ENCODE results near the gene P2RX7. TPM values are rescaled to one million over a fixed set of nuclear protein-coding genes. Genes with fewer than 3 reads are reported as not detected.

Gene P2RX7
- total RNA-seq, 1 experiment from 2014 or later: 0.23 TPM

DNA sequence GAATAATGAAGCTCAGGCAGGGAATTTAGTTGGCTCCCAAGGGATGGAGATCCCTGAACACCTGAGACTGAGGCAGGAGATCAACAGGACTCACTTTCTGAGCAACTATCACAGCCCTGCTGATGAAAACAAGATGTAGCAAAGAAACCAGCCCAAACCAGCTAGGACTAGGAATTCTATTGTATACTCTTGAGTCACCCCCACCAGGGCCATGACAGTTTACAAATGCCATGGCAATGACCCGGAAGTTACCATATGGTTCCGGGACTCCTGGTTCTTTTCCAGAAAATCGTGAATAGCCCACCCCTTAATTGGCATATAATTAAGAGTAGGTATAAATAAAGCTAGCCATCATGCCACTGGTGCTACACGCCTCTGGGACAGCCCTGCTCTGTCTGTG is 47.6 kb upstream of the P2RX7 start:
- no peaks in the 10 kb centered on the region for H3K9me3 ChIP-seq (ENCODE audit: control insufficient read depth, insufficient read depth, low read depth, low read length)
- in situ Hi-C loops (cut with HindIII; ENCODE audit: low pct_unique_long_range_greater_than_20kb, low sequenced_read_pairs) (no loop called here), intact Hi-C loops (cut with micrococcal nuclease; ENCODE audit: unreplicated experiment) (no loop called here)
- no peak overlapping the region for H3K27ac ChIP-seq (ENCODE audit: low read length)
- no peaks in the 10 kb centered on the region for H3K4me1 ChIP-seq (ENCODE audit: control insufficient read depth, insufficient read depth, low read length)
- no peaks in the 10 kb centered on the region for H3K27me3 ChIP-seq (ENCODE audit: control insufficient read depth, insufficient read depth, low read length)
- ChIA-PET CTCF (no interaction called here), POLR2A (interaction anchor here (0.6 kb wide), 1 partner anchor 656 kb away, joined by 6 read pairs; no protein-coding TSS in a partner anchor)
- DNase-seq (ENCODE audit: low read depth, low spot score) (no peak), ATAC-seq (no peak)
- no TSS peak for BruUV-seq (replicated peaks)
- no peak overlapping the region for H3K4me3 ChIP-seq (ENCODE audit: low read depth in 2 of 2, low read length in 2 of 2)
- H3K36me3 ChIP-seq (ENCODE audit: control insufficient read depth, insufficient read depth, low read length): no peaks in the 10 kb centered on the region
- TF ChIP-seq, protein P1, sequence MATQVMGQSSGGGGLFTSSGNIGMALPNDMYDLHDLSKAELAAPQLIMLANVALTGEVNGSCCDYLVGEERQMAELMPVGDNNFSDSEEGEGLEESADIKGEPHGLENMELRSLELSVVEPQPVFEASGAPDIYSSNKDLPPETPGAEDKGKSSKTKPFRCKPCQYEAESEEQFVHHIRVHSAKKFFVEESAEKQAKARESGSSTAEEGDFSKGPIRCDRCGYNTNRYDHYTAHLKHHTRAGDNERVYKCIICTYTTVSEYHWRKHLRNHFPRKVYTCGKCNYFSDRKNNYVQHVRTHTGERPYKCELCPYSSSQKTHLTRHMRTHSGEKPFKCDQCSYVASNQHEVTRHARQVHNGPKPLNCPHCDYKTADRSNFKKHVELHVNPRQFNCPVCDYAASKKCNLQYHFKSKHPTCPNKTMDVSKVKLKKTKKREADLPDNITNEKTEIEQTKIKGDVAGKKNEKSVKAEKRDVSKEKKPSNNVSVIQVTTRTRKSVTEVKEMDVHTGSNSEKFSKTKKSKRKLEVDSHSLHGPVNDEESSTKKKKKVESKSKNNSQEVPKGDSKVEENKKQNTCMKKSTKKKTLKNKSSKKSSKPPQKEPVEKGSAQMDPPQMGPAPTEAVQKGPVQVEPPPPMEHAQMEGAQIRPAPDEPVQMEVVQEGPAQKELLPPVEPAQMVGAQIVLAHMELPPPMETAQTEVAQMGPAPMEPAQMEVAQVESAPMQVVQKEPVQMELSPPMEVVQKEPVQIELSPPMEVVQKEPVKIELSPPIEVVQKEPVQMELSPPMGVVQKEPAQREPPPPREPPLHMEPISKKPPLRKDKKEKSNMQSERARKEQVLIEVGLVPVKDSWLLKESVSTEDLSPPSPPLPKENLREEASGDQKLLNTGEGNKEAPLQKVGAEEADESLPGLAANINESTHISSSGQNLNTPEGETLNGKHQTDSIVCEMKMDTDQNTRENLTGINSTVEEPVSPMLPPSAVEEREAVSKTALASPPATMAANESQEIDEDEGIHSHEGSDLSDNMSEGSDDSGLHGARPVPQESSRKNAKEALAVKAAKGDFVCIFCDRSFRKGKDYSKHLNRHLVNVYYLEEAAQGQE (IDR thresholded peaks at IDR 0.05; ENCODE audit: insufficient read depth in 1 of 2, low read depth in 2 of 2, low read length in 1 of 2): no peak
- TF ChIP-seq, protein P2, sequence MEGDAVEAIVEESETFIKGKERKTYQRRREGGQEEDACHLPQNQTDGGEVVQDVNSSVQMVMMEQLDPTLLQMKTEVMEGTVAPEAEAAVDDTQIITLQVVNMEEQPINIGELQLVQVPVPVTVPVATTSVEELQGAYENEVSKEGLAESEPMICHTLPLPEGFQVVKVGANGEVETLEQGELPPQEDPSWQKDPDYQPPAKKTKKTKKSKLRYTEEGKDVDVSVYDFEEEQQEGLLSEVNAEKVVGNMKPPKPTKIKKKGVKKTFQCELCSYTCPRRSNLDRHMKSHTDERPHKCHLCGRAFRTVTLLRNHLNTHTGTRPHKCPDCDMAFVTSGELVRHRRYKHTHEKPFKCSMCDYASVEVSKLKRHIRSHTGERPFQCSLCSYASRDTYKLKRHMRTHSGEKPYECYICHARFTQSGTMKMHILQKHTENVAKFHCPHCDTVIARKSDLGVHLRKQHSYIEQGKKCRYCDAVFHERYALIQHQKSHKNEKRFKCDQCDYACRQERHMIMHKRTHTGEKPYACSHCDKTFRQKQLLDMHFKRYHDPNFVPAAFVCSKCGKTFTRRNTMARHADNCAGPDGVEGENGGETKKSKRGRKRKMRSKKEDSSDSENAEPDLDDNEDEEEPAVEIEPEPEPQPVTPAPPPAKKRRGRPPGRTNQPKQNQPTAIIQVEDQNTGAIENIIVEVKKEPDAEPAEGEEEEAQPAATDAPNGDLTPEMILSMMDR (IDR thresholded peaks at IDR 0.05): no peak
- no peak for TF ChIP-seq TCF7L2 (IDR thresholded peaks at IDR 0.05; ENCODE audit: low read depth, low read length)
- no peak for TF ChIP-seq SIN3A (IDR thresholded peaks at IDR 0.05; ENCODE audit: borderline replicate concordance, insufficient read depth, low read depth, low read length)
- no peak for TF ChIP-seq POLR2AphosphoS5 (IDR thresholded peaks at IDR 0.05; ENCODE audit: low read depth, low read length)

DNA sequence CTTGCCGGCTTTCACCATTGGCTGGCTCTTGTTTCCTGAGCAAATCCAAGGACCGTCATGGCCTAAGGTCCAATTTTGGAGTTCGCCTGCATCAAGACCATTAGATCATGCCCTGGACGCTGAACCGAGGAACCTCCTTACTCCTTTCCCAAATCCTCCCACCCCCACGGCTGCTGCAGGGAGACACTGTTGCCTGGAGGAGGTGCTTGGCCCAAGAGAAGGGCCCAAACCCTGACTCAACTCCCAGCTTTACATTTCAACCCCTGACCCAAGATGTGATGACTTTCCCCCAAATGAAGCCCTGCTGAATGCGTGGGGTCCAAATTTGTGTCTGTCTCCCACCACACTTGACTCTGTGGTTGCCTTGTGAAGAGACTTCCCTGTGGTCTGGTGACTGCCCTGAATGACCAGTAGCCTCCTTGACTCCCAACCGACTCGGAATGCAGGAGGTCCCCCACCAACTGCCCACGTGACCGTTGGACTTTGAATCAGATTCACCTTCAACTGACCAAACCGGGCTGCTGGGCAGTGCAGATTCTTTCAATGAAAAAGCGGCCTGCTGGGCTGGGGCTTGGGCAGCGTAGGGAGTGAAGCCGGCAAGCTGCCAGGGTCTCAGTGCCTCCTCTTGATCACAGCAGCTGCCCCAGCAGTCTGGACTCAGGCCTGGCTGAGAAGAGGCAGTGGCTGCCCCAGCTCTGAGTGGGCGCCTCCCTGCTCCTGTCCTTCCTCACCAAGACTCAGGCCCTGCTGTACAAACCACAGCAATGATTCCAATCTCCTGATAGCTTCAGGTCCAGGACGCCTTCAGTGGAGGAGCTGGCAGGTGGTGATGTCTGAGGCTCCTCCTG is 46.9 kb upstream of the P2RX7 start:
- ATAC-seq: 0 out of 2 replicates have a peak, but pooled peaks have one; percentile 16
- Histone ChIP-seq H3K4me3 (ENCODE audit: low read depth in 2 of 2, low read length in 2 of 2) (no peak overlapping the region), H3K9me3 (ENCODE audit: control insufficient read depth, insufficient read depth, low read depth, low read length) (no peaks in the 10 kb centered on the region), H3K27me3 (ENCODE audit: control insufficient read depth, insufficient read depth, low read length) (no peaks in the 10 kb centered on the region), H3K36me3 (ENCODE audit: control insufficient read depth, insufficient read depth, low read length) (no peaks in the 10 kb centered on the region), H3K4me1 (ENCODE audit: control insufficient read depth, insufficient read depth, low read length) (no peaks in the 10 kb centered on the region), H3K27ac (ENCODE audit: low read length) (no peak overlapping the region)
- TF ChIP-seq, protein P2 (IDR thresholded peaks at IDR 0.05): no peak
- no peak for TF ChIP-seq TCF7L2 (IDR thresholded peaks at IDR 0.05; ENCODE audit: low read depth, low read length)
- TF ChIP-seq, protein P1 (IDR thresholded peaks at IDR 0.05; ENCODE audit: insufficient read depth in 1 of 2, low read depth in 2 of 2, low read length in 1 of 2): no peak
- TF ChIP-seq SIN3A (IDR thresholded peaks at IDR 0.05; ENCODE audit: borderline replicate concordance, insufficient read depth, low read depth, low read length): no peak
- in situ Hi-C loops (cut with HindIII; ENCODE audit: low pct_unique_long_range_greater_than_20kb, low sequenced_read_pairs) (no loop called here), intact Hi-C loops (cut with micrococcal nuclease; ENCODE audit: unreplicated experiment) (no loop called here)
- no TSS peak for BruUV-seq (replicated peaks)
- ChIA-PET CTCF (no interaction called here), POLR2A (interaction anchor here (0.6 kb wide), 1 partner anchor 656 kb away, joined by 6 read pairs; no protein-coding TSS in a partner anchor)
- DNase-seq (ENCODE audit: low read depth, low spot score): no peak

Measured in Panc1 (cell line).